Coronary artery (tissue), 2 donors: ENCODE data around the gene WFIKKN1.
A peak's percentile ranks its signal among the peaks of the same experiment; 100 is the strongest.

Source experiments
- DNase-seq: peaks from one replicate; pipeline ENCODE4 v3.0.0-alpha.2; 2017; ENCODE audit warnings: low spot score
- H3K27ac ChIP-seq, 2 donors: fragments of 200-600 bp; sonication (generic); one replicate each; pipeline ENCODE4 v1.5.1; 2016 to 2019
- H3K4me3 ChIP-seq: fragments of 200-600 bp; sonication (generic); 2 replicates; pipeline ENCODE4 v1.5.1; 2016; ENCODE audit warnings: mild to moderate bottlenecking, moderate library complexity
- TF ChIP-seq, protein P1 (sequence below): fragments of 200-600 bp; sonication (generic); IDR thresholded peaks from one replicate; pipeline ENCODE4 v1.5.1; 2019; ENCODE audit warnings: antibody characterized with exemption

WFIKKN1 gene

DNA sequence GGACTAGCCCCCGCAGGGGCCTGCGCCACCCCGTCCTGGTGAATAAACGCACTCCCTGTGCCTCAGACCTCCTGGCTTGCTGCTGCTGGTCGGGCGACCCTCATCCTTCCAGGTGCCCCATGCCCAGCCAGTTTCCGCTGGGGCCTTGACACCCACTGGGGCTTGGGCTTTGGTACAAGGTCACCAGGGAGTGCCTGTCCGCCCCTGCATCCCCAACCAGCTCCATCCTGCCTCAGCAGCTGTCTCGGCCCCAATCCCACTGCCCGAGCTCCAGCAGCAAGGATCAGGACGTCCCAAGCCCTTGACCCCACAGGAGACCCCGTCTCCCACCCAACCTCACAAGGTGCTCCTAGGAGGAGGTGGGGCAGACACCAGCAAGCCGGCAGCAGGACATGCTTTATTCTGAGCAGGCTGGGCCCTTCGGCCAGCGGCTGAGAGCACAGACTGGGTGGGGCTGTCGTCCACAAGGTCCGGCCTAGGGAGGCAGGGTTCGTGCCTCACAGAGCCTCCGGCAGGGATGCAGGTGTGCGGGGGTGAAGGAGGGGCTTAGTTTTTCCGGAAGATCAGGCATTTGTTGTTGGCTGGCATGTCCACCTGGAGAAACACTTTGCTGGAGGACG is 3.4 kb downstream of the WFIKKN1 start:
- H3K27ac ChIP-seq = no peak overlapping the region
- no peak overlapping the region for H3K4me3 ChIP-seq

GRCh38 chr16:634996-635395 is 4.2 kb downstream of the WFIKKN1 start:
- H3K4me3 ChIP-seq = peak overlapping the region; percentile 82
- no peak overlapping the region for H3K27ac ChIP-seq
- TF ChIP-seq, protein P1, sequence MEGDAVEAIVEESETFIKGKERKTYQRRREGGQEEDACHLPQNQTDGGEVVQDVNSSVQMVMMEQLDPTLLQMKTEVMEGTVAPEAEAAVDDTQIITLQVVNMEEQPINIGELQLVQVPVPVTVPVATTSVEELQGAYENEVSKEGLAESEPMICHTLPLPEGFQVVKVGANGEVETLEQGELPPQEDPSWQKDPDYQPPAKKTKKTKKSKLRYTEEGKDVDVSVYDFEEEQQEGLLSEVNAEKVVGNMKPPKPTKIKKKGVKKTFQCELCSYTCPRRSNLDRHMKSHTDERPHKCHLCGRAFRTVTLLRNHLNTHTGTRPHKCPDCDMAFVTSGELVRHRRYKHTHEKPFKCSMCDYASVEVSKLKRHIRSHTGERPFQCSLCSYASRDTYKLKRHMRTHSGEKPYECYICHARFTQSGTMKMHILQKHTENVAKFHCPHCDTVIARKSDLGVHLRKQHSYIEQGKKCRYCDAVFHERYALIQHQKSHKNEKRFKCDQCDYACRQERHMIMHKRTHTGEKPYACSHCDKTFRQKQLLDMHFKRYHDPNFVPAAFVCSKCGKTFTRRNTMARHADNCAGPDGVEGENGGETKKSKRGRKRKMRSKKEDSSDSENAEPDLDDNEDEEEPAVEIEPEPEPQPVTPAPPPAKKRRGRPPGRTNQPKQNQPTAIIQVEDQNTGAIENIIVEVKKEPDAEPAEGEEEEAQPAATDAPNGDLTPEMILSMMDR = no peak
- DNase-seq = no peak

More for the DNA sequence above, 3.4 kb downstream of the WFIKKN1 start:
- DNase-seq = no peak
- TF ChIP-seq, protein P1 = no peak

GRCh38 chr16:635573-636205 is 4.9 kb downstream of the WFIKKN1 start:
- peak overlapping the region; percentile 82 for H3K4me3 ChIP-seq
- DNase-seq = no peak
- TF ChIP-seq, protein P1 = no peak
- peak overlapping the region; percentile 94 to 97 for H3K27ac ChIP-seq

DNA sequence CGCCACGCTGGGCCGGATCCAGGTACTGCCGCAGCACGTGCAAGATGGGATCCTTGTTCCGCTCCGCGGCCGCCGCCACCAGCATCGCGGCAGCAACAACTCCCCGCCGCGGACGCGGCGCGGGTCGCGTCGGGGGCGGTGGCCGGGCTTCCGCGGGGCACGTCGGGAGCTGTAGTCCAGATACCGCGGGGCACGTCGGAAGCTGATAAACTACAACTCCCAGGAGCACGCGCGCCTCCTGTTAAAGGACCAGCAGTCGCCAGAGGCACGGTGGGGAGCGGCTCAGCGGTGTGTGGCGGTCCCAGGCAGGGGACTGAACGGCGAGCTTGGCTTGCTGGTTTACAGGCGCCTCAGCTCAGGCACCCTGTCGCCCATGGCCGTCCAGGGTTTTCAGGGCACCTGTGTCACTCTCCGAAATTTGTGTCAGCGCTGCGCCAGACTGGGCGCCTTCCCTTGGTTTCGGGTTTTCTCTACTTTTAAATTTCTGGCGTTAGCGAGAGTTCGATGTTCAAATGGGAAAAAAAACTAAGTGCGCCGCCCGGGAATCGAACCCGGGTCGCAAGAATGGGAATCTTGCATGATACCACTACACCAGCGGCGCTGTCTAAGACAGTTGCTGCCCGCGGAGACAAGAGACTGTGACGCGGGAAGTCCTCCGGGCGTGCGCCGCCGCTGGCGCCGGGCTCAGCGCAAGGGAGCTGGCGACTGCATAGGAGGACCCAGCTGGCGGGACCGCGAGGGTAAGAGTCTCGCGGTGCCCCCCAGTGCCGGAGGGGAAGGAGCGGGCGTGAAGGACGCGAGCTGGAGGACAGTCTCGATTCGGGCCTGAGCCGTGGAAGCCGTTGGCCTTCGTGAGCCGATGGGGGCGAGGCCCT is 5.7 kb downstream of the WFIKKN1 start, which contains the start of gene METTL26:
Gene METTL26 (minus strand): TSS at position 100 of the 875 bp plus-strand sequence. CDS start 15 bp downstream, at position 85.
- H3K27ac ChIP-seq = peak within 1 kb of the TSS; percentile 94 to 97
- TF ChIP-seq, protein P1 = no peak
- peak; percentile 96 for DNase-seq
- H3K4me3 ChIP-seq = peak within 1 kb of the TSS; percentile 82

- Histone ChIP-seq H3K27ac (peak overlapping the region; percentile 94 to 97), H3K4me3 (peak overlapping the region; percentile 82)
- TF ChIP-seq, protein P1 = no peak
- DNase-seq = no peak
Observed at GRCh38 chr16:637081-638018, 6.6 kb downstream of the WFIKKN1 start.

GRCh38 chr16:638034-638543 is 7.3 kb downstream of the WFIKKN1 start:
- TF ChIP-seq, protein P1 = no peak
- DNase-seq = no peak
- Histone ChIP-seq H3K4me3 (no peak overlapping the region), H3K27ac (no peak overlapping the region)
